NCI-H82 (cell line): ENCODE measurements around the gene RALA.
"Not testable (repeated sequence)": the region's sequence is repeated elsewhere in the genome, so short reads cannot be mapped to it uniquely, and the experiment has no call there.

ENCODE experiments used
- DNase-seq: peaks from one replicate; lab custom pipeline; 2025; lab: John Stamatoyannopoulos, UW

RALA gene

DNA sequence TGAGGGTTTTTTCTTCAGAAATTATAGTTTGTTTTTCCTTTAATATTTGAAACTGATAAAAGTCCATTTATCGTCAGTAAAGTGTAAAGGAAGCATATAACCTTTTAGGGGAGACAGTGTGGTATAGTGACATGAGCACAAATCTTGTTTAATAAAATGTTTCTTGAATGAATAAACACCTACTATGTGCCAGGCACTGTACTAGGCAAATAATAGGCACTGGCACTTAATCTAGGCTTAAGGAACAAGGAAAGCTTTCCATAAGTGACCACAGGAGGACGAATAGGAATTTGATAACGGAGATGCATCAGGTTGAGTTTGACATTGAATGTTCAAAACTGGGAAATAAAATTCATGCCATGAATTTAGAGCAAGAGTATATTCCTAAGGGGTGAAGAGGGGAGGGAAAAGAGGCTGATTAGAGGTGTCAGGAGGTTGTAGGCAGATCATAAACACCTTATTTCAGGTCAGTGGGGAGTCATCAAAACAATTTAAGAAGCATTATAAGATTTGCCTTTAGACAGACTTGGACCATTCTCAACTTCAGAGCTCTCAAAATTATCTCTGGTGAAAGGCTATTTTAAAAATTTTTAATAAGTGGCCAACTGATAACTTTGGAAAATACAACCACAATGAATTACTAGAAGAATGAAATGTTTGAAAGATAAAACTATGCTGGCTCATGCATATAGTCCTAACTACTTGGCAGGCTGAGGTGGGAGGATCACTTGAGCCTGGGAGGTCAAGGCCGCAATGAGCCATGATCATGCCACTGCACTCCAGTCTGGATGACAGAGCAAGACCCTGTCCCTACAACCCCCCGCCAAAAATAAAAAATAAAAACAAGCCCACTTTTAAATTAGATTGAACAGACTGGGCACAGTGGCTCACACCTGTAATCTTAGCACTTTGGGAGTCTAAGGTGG, 22.4 kb downstream of the RALA start:
- no peak for DNase-seq

DNA sequence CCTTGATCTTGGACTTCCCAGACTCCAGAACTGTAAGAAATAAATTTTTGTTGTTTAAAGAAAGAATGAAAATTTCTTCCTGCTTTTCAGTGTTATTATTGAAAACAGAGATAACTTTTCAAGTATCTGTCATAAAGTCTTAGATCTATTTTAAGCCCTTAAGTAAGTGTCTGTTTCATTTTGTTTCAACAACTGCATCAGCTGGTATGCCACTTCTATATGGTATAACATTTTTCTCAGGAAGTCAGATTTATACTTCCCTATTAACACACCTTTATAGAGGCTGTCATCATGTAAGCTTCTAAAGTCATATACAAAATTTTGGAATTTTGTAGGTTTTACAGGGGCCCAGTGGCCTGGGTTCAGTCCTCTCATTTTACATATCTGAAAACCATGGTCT, 24.4 kb downstream of the RALA start:
- DNase-seq = no peak

DNA sequence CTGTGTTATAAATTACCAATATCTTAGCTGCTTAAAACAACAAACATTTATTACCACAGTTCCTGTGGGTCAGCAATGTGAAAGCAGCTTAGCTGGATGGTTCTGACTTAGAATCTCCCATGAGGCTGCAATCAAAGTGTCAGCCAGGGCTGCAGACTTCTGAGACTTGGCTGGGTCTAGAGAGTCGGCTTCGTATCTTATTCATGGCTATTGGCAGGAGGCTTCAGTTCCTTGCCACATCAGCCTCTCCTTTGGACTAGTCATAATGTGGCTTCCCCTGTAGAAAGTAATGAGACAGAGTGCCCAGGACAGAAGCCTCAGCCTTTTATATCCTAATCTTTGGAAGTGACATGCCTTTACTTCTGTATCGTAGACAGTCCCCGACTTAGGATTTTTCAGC, 27.3 kb downstream of the RALA start:
- no peak for DNase-seq

DNA sequence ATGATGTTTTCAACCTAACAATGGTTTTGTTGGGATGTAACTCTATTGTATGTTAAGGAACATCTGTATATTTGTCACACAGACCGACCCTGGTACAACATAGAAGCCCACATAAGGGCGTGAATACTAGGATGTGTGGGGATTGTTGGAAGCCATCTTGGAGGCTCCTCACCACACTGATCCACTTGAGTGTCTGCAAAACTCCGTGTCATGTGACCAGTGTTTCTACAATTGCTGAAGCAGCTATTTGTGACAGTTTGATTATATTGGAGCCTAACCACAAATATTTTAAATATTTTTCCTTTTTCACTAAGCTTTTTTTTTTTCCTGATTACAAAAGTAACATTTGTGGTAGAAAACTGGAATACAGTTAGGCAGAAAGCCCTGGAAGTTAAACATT, 27.9 kb downstream of the RALA start:
- DNase-seq = no peak

DNA sequence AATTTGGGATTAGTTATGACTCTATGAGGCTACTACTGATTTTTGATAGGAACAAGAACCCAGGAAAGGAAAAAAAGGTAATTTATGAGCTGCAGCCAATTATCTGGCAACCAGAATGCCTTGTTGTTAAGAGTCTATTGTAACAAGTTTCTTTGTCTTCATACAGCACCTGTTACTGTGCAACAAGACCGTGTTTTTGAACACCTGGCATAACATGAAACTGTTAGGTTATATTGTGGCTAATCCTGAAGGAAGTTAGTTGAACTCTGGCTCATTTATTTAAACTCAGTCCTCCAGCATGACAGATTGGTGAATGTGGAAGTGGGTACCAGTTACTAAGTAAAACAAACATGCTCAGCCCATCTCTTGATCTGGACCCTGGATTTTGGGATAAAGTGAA, 33.0 kb downstream of the RALA start:
- no peak for DNase-seq

DNA sequence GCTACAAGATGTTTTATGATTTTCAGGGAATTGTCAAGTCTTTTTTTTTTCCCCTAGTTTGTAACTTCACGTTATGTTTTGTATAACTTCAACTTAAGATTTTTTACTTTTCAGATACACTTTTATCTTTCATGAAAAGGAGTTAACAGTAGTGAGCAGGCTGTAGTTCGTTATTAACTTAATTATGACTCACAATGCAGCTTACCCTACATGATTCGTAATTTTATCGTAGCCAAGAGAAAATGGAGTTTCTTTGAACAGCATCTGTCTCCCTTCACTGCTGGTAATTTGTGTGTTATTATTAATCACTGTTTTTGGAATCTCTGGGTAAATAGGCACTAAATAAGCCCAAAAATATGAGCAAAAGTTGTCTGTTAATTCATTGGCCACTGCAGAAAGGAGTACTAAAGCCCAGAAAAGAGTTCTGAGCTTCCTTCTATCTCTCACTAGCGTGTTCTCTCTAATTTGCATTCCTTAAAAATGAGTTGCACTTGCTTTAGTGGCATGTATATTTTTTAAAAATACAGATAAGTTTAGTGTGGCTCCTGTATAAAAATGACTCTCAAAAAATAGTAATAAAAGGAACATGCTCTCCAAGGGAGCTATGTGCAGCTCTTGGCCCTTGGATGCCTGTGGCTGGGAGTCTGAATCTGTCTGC, 36.1 kb downstream of the RALA start:
- no peak for DNase-seq

DNA sequence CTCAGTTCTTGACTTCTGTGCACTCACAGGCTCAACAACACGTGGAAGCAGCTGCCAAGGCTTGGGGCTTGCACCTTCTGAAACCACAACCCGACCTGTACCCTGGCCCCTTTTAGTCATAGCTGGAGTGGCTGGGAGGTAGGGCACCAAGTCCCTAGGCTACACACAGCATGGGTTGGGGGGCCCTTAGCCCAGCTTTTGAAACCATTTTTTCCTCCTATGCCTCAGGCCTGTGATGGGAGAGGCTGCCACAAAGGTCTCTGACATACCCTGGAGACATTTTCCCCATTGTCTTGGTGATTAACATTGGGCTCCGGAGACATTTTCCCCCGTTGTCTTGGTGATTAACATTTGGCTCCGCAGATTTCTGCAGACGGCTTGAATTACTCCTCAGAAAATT, 38.6 kb downstream of the RALA start:
- no peak for DNase-seq

DNA sequence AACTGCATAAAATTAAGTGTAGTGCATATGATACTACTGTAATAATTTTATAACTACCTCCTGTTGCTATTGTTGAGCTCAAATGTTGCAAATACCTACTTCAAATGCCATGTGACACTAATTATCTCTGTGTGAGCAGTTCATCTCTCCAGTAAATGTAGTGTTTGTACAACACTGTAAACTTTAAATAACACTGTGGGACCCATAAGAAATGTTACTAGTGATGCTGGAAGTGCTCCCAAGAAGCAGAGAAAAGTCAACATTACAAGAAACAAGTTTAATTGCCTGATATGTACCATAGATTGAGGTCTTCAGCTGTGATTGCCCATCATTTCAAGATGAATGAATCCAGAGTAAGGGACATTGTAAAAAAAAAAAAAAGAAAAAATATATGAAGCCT, 39.9 kb downstream of the RALA start:
- no peak for DNase-seq

DNA sequence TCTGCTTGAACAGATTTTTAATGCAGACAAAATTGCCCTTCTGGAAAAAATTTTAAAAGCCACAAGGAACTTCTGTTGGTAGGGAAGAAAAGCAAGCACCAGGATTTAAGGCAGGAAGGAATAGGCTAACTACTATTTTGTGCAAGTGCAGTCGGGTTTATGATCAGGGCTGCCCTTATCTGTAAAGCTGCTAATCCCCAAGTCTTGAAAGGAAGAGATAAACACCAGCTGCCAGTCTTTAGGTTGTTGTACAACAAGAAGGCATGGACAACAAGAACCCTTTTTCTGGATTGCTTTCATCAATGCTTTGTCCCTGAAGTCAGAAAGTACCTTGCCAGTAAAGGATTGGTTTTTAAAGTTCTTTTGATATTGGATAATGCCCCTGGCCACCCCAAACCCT, 40.7 kb downstream of the RALA start:
- DNase-seq = peak; percentile 94

DNA sequence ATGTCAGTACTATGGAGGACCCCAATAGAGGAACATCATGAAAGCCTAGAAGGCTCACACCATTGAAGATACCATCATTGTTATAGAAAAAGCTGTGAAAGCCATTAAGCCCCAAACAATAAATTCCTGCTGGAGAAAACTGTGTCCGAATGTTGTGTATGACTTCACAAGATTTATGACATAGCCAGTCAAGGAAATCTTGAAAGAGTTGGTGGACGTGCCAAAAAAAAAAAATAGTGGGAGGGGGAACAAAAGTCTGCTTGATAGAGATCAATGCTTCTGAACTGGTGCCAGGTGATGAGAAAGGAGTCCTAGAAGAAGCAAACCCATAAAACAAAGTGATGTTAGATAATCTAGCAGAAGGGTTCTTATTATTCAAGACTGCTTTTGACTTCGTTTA, 41.2 kb downstream of the RALA start:
- no peak for DNase-seq

DNA sequence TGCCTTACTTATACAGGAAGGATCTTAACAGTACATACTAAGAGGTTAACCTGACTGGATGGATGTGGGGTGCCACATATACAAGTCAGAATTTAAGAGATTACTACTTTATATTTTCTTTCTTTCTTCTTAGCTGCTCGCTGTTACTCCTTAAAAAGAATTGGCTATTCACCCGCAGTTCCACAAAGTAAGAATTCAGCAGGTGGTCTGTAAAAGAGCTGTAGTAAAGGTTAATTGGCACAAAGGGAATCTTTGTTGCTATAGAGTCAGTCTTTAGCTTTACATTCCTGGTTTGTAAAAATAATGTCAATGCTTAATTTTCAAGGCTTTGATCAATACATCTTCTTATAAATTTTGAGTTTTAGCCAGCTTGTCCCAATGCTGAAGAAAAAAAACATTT, 43.2 kb downstream of the RALA start:
- no peak for DNase-seq

DNA sequence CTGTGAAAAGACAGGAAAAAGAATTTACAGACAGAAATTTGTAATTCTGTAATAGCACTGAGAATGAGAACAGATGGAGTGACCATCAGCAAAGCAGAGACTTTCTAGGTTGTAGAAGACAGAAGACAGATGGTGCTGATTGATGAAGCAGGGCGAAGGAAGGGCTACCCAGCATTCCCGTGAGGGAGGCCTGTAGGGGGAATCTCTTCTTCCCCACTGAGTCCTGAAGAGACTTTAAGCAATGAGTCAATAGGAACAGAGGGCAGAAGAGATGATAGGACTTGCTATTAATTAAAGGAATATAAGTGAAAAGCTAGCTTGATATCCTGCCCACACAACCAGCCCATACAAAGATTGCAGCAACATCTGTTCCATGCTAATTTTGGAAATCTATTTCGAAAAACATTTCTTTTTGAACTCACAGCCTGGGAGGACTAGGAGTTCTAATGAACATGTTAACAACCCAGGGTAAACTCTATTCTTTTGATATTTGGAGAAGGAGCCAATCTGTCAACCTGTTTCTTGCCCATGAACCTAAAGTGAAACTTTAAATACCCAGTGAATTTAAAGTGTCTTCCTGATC, 44.1 kb downstream of the RALA start:
- peak; percentile 97 for DNase-seq

DNA sequence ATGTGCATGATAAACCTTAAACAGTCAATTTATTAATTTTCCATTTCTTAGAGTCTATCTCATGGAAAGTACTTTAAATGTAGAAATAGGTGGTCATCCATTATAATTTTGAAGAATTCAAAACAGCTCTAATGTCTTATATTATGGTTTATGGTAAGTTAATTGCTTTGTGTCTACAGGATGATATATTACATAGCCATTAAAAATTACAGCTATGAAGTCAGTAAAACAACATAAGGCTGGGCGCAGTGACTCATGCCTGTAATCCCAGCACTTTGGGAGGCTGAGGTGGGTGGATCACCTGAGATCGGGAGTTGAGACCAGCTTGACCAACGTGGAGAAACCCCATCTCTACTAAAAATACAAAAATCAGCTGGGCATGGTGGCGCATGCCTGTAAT, 44.9 kb downstream of the RALA start:
- not testable (repeated sequence) for DNase-seq

DNA sequence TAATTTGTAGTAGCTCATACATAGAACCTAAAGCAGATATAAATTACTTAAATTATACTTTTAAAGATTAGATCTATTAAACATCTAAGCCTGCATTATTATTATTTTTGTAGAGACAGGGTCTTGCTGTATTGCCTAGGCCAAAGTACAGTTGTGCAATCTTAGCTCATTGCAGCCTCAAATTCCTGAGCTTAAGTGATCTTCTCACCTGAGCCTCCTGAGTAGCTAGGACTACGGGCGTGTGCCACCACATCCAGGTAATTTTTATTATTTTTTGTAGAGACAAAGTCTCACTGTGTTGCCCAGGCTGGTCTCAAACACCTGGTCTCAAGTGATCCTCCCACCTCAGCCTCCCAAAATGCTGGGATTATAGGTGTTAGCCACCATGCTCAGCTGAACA, 46.7 kb downstream of the RALA start:
- no peak for DNase-seq

DNA sequence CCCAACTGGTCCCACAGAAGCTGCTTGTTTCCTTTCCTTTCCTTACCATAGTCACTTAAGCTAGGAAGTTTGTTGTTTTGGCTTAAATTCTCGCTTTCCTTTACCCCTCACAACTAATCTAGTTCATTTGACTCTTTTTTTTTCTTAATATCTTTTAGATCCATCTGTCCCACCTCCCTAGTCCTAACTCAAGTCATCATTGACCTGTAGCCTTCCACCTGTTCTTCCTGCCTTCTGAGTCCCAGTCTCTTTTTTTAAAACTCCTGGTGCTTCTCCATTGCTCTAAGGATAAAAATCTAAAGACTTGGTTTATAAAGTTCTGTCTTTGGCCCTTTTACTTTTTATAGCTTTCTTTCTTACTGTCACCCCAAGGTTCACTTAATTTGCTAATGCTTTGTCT, 47.6 kb downstream of the RALA start:
- DNase-seq = no peak

DNA sequence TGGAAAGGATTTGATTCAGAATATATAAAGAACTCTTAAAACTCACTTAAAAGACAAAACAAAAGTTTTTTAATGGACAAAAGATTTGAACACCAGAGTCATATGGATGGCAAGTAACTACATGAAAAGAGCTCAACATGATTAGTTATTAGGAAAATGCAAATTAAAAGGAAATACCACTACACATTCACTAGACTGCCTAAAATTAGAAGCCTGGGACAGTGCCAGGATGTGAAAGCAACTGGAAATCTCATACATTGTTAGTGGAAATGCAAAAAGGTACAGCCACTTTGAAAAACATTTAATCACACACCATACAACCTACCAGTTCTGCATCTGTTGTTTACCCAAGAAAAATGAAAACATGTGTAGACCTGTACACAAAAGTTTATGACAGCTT, 48.8 kb downstream of the RALA start:
- no peak for DNase-seq

DNA sequence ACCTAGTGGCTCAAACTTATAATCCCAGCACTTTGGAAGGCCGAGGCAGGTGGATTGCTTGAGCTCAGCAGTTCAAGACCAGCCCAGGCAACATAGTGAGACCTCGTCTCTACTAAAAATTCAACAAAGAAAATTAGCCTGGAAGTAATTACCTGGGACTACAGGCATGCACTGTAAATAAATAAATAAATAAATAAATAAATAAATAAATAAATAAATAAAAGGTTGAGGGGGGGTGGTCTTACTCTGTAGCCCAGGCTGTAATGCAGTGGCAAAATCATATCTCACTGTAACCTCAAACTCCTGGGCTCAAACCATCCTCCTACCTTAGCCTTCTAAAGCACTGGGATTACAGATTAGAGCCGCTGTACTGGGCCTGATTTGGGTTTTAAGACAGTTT, 50.5 kb downstream of the RALA start:
- DNase-seq = peak; percentile 4

DNA sequence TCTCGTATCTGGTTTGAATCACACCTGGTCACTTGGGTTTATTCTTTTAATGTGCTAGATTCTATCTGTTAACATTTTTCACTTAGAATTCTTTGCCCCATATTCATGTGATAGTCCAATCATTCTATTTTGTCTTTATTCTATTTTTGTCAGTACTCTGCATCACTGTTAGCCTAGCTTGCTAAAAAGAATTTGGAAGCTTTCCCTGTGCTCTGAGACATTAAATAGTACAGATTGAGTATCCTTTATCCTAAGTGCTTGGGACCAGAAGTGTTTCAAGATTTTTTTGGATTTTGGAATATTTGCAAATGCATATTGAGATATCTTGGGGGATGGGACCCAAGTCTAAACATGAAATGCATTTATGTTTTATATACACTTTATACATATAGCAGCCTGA, 51.0 kb downstream of the RALA start:
- no peak for DNase-seq

DNA sequence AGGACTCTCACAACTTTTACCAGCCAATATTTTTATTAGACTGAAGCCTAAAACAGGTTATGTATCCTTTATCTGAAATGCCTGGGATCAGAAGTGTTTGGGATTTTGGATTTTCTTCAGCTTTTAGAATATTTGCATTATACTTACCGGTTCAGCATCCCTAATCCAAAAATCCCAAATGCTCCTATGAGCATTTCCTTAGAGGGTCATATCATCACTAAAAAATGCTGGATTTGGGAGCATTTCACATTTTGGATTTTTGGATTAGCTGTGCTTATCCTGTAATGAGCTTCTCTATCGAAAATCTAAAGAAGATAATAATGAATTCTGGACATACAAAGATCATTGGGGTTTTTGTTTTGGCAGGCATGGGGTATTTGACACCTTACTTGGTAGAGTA, 53.0 kb downstream of the RALA start:
- DNase-seq = no peak

DNA sequence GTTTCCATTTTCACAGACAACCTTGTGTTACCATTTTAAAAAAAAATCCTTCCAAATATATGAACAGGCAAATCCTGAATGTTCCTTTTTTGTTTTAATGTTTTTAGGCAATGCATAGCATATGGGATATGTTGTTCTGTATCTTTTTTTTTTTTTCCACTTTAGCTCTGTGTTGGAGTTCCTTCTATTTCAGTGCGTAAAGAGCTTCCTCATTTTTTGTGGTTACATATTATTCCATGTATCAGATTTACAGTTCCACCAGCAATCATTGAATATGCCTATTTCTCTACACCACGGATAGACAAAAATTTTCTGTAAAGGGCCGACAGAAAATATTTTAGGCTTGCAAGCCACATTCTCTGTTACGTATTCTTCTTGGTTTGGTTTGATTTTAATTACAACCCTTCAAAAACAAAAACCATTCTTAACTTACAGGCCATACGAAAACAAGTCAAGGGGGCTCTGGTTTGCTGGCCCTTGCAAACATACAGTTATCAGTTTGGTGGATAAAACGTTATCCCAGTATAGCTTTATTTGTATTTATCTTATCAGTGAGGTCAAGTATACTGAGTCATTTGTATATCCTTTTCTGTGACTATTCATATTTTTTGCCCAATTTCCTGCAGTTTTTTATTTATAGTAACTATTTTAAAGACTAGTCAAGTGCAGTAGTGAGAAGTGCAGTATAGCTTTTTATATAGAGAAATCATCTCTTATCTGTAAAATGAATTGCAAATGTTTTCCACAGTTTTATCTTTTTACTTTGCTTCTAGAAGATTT, 55.7 kb downstream of the RALA start:
- no peak for DNase-seq

DNA sequence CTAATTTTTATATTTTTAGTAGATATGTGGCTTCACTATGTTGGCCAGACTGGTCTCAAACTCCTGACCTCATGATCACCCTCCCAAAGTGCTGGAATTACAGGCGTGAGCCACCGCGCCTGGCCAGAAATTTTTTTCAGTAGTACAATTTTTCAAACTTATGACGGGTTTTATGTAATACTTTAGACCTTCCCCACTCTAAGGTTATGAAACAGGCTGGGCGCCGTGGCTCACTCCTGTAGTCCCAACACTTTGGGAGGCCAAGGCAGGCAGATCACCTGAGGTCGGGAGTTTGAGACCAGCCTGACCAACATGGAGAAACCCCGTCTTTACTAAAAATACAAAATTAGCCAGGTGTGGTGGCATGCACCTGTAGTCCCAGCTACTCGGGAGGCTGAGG, 56.5 kb downstream of the RALA start:
- not testable (repeated sequence) for DNase-seq

DNA sequence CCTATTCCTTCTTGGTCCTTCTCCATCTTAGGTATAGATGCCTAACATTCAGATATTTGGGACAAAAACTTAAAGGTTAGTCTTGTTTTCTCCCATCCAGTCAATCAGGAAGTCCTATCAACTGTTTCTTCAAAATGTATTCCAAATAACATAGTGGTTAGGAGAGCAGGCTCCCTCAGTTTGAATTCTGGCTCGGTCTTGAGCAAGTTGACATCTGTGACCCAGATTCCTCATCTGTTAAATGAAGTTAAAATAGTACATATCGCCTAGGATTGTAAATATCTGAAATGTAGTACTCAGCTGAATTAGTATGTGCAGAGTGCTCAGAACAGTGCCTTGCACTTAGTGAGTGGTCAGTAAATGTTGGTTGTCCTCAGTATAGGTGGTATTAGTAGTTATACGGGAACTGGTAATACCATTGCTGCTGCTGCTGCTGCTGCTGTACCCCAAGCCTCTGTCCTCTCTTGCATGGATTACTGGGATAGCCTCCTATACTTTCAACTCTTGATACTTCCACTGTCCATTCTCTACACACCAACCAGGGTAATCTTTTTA, 58.6 kb downstream of the RALA start:
- DNase-seq = no peak
